GM13976 (cell line): ENCODE results near the gene MISP3.

Experiments used
- DNase-seq: peaks from one replicate; pipeline ENCODE4 v3.0.0; 2012; ENCODE audit warnings: low spot score
- CTCF ChIP-seq: IDR thresholded peaks from 2 replicates; pipeline ENCODE4 v1.5.1; 2012; ENCODE audit warnings: borderline replicate concordance, mild to moderate bottlenecking; ENCODE audit not compliant: insufficient read depth; ENCODE audit errors: extremely low read depth, missing control alignments, control extremely low read depth
- in situ Hi-C: fragments of 300-500 bp; cut with MboI; formaldehyde crosslinking; loops from one replicate; pipeline ENCODE4 v1.12.0; 2022; ENCODE audit warnings: low sequenced_read_pairs, mixed read lengths, inconsistent platforms; ENCODE audit not compliant: unreplicated experiment

The MISP3 gene

GRCh38 chr19:14112051-14112808 is 39.6 kb downstream of the MISP3 start:
- no peak for DNase-seq
- in situ Hi-C loops: no loop called here
- no peak for TF ChIP-seq CTCF

GRCh38 chr19:14112809-14113385 is 40.3 kb downstream of the MISP3 start:
- in situ Hi-C loops: no loop called here
- DNase-seq: no peak
- no peak for TF ChIP-seq CTCF

GRCh38 chr19:14113762-14114414 is 41.3 kb downstream of the MISP3 start:
- DNase-seq: no peak
- in situ Hi-C loops: no loop called here
- TF ChIP-seq CTCF: no peak

GRCh38 chr19:14114439-14114838 is 41.9 kb downstream of the MISP3 start:
- in situ Hi-C loops: no loop called here
- no peak for TF ChIP-seq CTCF
- no peak for DNase-seq

GRCh38 chr19:14114854-14115253 is 42.3 kb downstream of the MISP3 start:
- DNase-seq: peak; percentile 69
- peak; percentile 42 for TF ChIP-seq CTCF
- in situ Hi-C loops: no loop called here

- in situ Hi-C loops: no loop called here
- DNase-seq: no peak
- TF ChIP-seq CTCF: no peak
Observed at GRCh38 chr19:14115756-14116155, 43.2 kb downstream of the MISP3 start.
